T-helper 2 cell treated with Interferon-gamma antibody and Interleukin-4, amounts not matched to agents 100 ng/mL and 5 ng/mL, for 36 hours (primary cell): ENCODE results near the gene HSD17B1. TPM values are rescaled to one million over a fixed set of nuclear protein-coding genes. Genes with fewer than 3 reads are reported as not detected.
"Not testable (repeated sequence)": the region's sequence is repeated elsewhere in the genome, so short reads cannot be mapped to it uniquely, and the experiment has no call there.

Experiments used
- intact Hi-C: fragments of 100-400 bp; cut with micrococcal nuclease; formaldehyde crosslinking; loops from one replicate; pipeline ENCODE4 v1.15.1; 2023
- total RNA-seq: library from RNA; stranded (reverse); gene quantifications from 2 replicates; pipeline ENCODE4 v1.2.3, GENCODE V29; 2022

The HSD17B1 gene
- total RNA-seq, 1 donor from 2014 or later = 1.1 TPM

GRCh38 chr17:42545755-42546505 is 6.8 kb upstream of the HSD17B1 start:
- intact Hi-C loops = not testable (repeated sequence)

- intact Hi-C loops = no loop called here
Observed at GRCh38 chr17:42547001-42547461, 5.7 kb upstream of the HSD17B1 start.

- intact Hi-C loops = no loop called here
Observed at GRCh38 chr17:42547698-42548069, 5.0 kb upstream of the HSD17B1 start.

- intact Hi-C loops = no loop called here
Observed at GRCh38 chr17:42548070-42548837, 4.5 kb upstream of the HSD17B1 start.

GRCh38 chr17:42548993-42549755 is 3.5 kb upstream of the HSD17B1 start:
- intact Hi-C loops = no loop called here

- intact Hi-C loops = no loop called here
Observed at GRCh38 chr17:42553161-42553818, 567 bp downstream of the HSD17B1 start.

GRCh38 chr17:42553866-42554249 is 1.1 kb downstream of the HSD17B1 start:
- intact Hi-C loops = loop anchor here (2.0 kb wide), 1 partner anchor 55 kb away; the partner anchor contains the start of genes RETREG3 and TUBG1

GRCh38 chr17:42554250-42555121 is 1.8 kb downstream of the HSD17B1 start:
- intact Hi-C loops = loop anchor here (2.0 kb wide), 1 partner anchor 54 kb away; the partner anchor contains the start of genes RETREG3 and TUBG1

- intact Hi-C loops = loop anchor here (2.0 kb wide), 1 partner anchor 54 kb away; the partner anchor contains the start of genes RETREG3 and TUBG1
Observed at GRCh38 chr17:42555122-42555622, 2.4 kb downstream of the HSD17B1 start.

GRCh38 chr17:42555961-42556617 is 3.4 kb downstream of the HSD17B1 start:
- intact Hi-C loops = loop anchor here (2.0 kb wide), 1 partner anchor 53 kb away; the partner anchor contains the start of genes RETREG3 and TUBG1

- intact Hi-C loops = no loop called here
Observed at GRCh38 chr17:42559075-42559474, 6.4 kb downstream of the HSD17B1 start.

GRCh38 chr17:42560246-42560645 is 7.5 kb downstream of the HSD17B1 start:
- intact Hi-C loops = no loop called here

GRCh38 chr17:42561897-42562387 is 9.2 kb downstream of the HSD17B1 start, which contains the start of gene COASY:
COASY (plus strand) TSS chr17:42562148; CDS start chr17:42562623, 475 bp downstream.
- intact Hi-C loops = loop anchor here (2.0 kb wide), 1 partner anchor 15 kb away; the partner anchor contains the start of gene PSMC3IP

GRCh38 chr17:42562388-42563142 is 9.8 kb downstream of the HSD17B1 start:
- intact Hi-C loops = loop anchor here (2.0 kb wide), 1 partner anchor 14 kb away; the partner anchor contains the start of gene PSMC3IP

GRCh38 chr17:42563143-42563509 is 10.4 kb downstream of the HSD17B1 start:
- intact Hi-C loops = loop anchor here (2.0 kb wide), 1 partner anchor 14 kb away; the partner anchor contains the start of gene PSMC3IP

- intact Hi-C loops = loop anchor here (2.0 kb wide), 1 partner anchor 13 kb away; the partner anchor contains the start of gene PSMC3IP
Observed at GRCh38 chr17:42563543-42563942, 10.8 kb downstream of the HSD17B1 start.

GRCh38 chr17:42563950-42564349 is 11.2 kb downstream of the HSD17B1 start:
- intact Hi-C loops = loop anchor here (2.0 kb wide), 1 partner anchor 13 kb away; the partner anchor contains the start of gene PSMC3IP
